ENCODE measurements around the gene MAST3.

The MAST3 gene

DNA sequence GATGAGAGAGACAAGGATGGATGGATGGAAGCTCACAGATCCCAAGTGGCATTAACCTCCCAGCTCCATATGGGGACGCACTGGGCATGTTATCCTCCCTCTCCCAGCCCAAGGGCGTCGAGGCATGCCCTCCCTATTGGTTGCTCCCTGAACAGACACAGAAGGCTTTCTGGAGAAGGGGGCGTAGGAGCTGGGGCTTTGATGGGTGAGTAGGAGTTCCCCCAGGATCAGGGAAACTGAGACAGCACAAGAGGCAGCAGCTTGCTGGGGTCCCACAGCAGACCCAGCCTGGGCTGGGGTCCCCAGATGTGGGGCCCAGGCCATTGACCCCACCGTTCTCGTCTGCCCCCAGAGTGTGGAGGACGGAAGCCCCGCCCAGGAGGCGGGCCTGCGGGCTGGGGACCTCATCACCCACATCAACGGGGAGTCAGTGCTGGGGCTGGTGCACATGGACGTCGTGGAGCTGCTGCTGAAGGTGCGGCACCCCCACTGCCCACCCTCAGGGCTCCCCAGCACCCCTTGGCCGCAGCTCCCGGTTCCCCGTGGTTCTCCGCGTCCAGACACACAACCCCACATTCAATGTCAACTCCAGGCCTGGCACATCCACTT is 47.9 kb downstream of the MAST3 start:
- 92% methylated on average over 19 of the region's 19 CpGs for WGBS
- Histone ChIP-seq H4K91ac (ENCODE audit: low read length) (no peak overlapping the region), H2BK120ac (ENCODE audit: low read depth, low read length) (no peak overlapping the region), H3K9ac (ENCODE audit: low read length) (no peak overlapping the region), H3K14ac (ENCODE audit: low read length in 2 of 2) (no peak overlapping the region), H2AFZ (ENCODE audit: low read depth, low read length) (no peak overlapping the region), H3K4me1 (ENCODE audit: control insufficient read depth, insufficient read depth, low read depth, low read length) (peaks cover 2% of the 10 kb centered on the region), H3K27ac (ENCODE audit: low read length, poor library complexity, severe bottlenecking) (no peak overlapping the region), H3K36me3 (ENCODE audit: control insufficient read depth in 1 of 2, insufficient read depth in 2 of 2, low read depth in 1 of 2, low read length in 2 of 2) (peaks cover 30 to 73% of the 10 kb centered on the region in 2 experiments), H3K79me1 (replicated peaks; ENCODE audit: low read length, poor library complexity, severe bottlenecking) (no peaks in the 10 kb centered on the region), H2BK12ac (ENCODE audit: low read length in 2 of 2) (no peak overlapping the region), H3K4me2 (ENCODE audit: low read length, poor library complexity, severe bottlenecking) (no peak overlapping the region), H2BK15ac (ENCODE audit: low read depth, poor library complexity, severe bottlenecking) (no peak overlapping the region), H4K8ac (ENCODE audit: low read length) (no peak overlapping the region), H3K18ac (ENCODE audit: low read depth in 1 of 2, low read length in 2 of 2) (no peak overlapping the region), H2AK5ac (ENCODE audit: low read length, severe bottlenecking) (no peak overlapping the region), H3K23ac (ENCODE audit: low read length in 2 of 2) (no peak overlapping the region), H3K27me3 (ENCODE audit: control insufficient read depth in 1 of 2, insufficient read depth in 1 of 2, low read length in 2 of 2) (no peaks in the 10 kb centered on the region), H2BK5ac (ENCODE audit: low read depth, low read length, poor library complexity, severe bottlenecking) (no peak overlapping the region), H3K4ac (ENCODE audit: low read depth in 1 of 2, low read length in 2 of 2) (no peak overlapping the region), H3K4me3 (ENCODE audit: insufficient read depth in 1 of 2, low read depth in 1 of 2, low read length in 2 of 2) (no peak overlapping the region), H3K9me3 (ENCODE audit: control insufficient read depth, low read length) (no peaks in the 10 kb centered on the region)
- DNase-seq = no peak

DNA sequence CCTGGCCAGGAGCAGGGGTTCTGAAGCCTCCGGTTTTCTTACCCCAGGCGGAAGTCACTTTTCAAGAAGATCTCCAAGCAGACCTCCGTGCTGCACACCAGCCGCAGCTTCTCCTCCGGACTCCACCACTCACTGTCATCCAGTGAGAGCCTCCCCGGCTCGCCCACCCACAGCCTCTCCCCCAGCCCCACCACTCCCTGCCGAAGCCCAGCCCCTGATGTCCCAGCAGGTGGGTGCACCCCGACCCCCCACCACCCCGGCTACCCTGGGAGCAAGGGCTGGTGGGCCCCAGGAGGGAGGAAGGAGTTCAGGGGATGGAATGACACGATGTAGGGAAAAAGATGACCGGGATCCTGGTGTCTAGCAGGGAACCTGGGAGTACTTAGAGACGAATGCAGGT is 49.8 kb downstream of the MAST3 start:
- DNase-seq = no peak
- Histone ChIP-seq H3K4me2 (ENCODE audit: low read length, poor library complexity, severe bottlenecking) (no peak overlapping the region), H3K4me1 (ENCODE audit: control insufficient read depth, insufficient read depth, low read depth, low read length) (peaks cover 6% of the 10 kb centered on the region), H2AK5ac (ENCODE audit: low read length, severe bottlenecking) (no peak overlapping the region), H4K91ac (ENCODE audit: low read length) (no peak overlapping the region), H3K4ac (ENCODE audit: low read depth in 1 of 2, low read length in 2 of 2) (no peak overlapping the region), H2BK15ac (ENCODE audit: low read depth, poor library complexity, severe bottlenecking) (no peak overlapping the region), H2BK5ac (ENCODE audit: low read depth, low read length, poor library complexity, severe bottlenecking) (no peak overlapping the region), H3K79me1 (replicated peaks; ENCODE audit: low read length, poor library complexity, severe bottlenecking) (peaks cover 2% of the 10 kb centered on the region), H2AFZ (ENCODE audit: low read depth, low read length) (no peak overlapping the region), H2BK12ac (ENCODE audit: low read length in 2 of 2) (no peak overlapping the region), H3K27me3 (ENCODE audit: control insufficient read depth in 1 of 2, insufficient read depth in 1 of 2, low read length in 2 of 2) (no peaks in the 10 kb centered on the region), H3K4me3 (ENCODE audit: insufficient read depth in 1 of 2, low read depth in 1 of 2, low read length in 2 of 2) (no peak overlapping the region), H3K27ac (ENCODE audit: low read length, poor library complexity, severe bottlenecking) (no peak overlapping the region), H3K23ac (ENCODE audit: low read length in 2 of 2) (no peak overlapping the region), H3K36me3 (ENCODE audit: control insufficient read depth in 1 of 2, insufficient read depth in 2 of 2, low read depth in 1 of 2, low read length in 2 of 2) (peaks cover 24 to 70% of the 10 kb centered on the region in 2 experiments), H3K14ac (ENCODE audit: low read length in 2 of 2) (no peak overlapping the region), H2BK120ac (ENCODE audit: low read depth, low read length) (no peak overlapping the region), H3K18ac (ENCODE audit: low read depth in 1 of 2, low read length in 2 of 2) (no peak overlapping the region), H4K8ac (ENCODE audit: low read length) (no peak overlapping the region), H3K9ac (ENCODE audit: low read length) (no peak overlapping the region), H3K9me3 (ENCODE audit: control insufficient read depth, low read length) (no peaks in the 10 kb centered on the region)
- 91% methylated on average over 10 of the region's 13 CpGs for WGBS

DNA sequence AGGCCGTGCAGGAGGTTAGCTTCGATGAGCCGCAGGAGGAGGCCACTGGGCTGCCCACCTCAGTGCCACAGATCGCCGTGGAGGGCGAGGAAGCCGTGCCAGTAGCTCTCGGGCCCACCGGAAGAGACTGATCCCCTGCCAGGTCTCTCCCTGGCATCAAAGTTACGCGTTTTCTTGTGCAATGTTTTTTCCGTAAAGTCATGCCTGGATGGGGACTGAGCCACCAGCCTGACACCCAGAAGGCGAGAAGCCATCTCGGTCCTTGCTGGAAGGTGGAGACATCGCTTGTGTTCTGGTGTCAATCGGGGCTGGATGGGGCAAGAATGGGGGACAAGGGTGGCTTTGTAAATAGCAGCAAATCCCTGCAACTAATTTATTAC is 52.0 kb downstream of the MAST3 start:
- Histone ChIP-seq H3K4ac (ENCODE audit: low read depth in 1 of 2, low read length in 2 of 2) (no peak overlapping the region), H2BK5ac (ENCODE audit: low read depth, low read length, poor library complexity, severe bottlenecking) (no peak overlapping the region), H2AK5ac (ENCODE audit: low read length, severe bottlenecking) (no peak overlapping the region), H3K4me1 (ENCODE audit: control insufficient read depth, insufficient read depth, low read depth, low read length) (peaks cover 11% of the 10 kb centered on the region), H2AFZ (ENCODE audit: low read depth, low read length) (no peak overlapping the region), H3K23ac (ENCODE audit: low read length in 2 of 2) (no peak overlapping the region), H4K91ac (ENCODE audit: low read length) (no peak overlapping the region), H3K4me3 (ENCODE audit: insufficient read depth in 1 of 2, low read depth in 1 of 2, low read length in 2 of 2) (no peak overlapping the region), H3K9me3 (ENCODE audit: control insufficient read depth, low read length) (no peaks in the 10 kb centered on the region), H2BK120ac (ENCODE audit: low read depth, low read length) (no peak overlapping the region), H3K27ac (ENCODE audit: low read length, poor library complexity, severe bottlenecking) (no peak overlapping the region), H4K8ac (ENCODE audit: low read length) (no peak overlapping the region), H3K36me3 (ENCODE audit: control insufficient read depth in 1 of 2, insufficient read depth in 2 of 2, low read depth in 1 of 2, low read length in 2 of 2) (peaks cover 11 to 51% of the 10 kb centered on the region in 2 experiments), H3K4me2 (ENCODE audit: low read length, poor library complexity, severe bottlenecking) (no peak overlapping the region), H3K18ac (ENCODE audit: low read depth in 1 of 2, low read length in 2 of 2) (no peak overlapping the region), H3K79me1 (replicated peaks; ENCODE audit: low read length, poor library complexity, severe bottlenecking) (peaks cover 2% of the 10 kb centered on the region), H3K14ac (ENCODE audit: low read length in 2 of 2) (no peak overlapping the region), H2BK12ac (ENCODE audit: low read length in 2 of 2) (no peak overlapping the region), H3K27me3 (ENCODE audit: control insufficient read depth in 1 of 2, insufficient read depth in 1 of 2, low read length in 2 of 2) (no peaks in the 10 kb centered on the region), H2BK15ac (ENCODE audit: low read depth, poor library complexity, severe bottlenecking) (no peak overlapping the region), H3K9ac (ENCODE audit: low read length) (no peak overlapping the region)
- DNase-seq = no peak
- WGBS = 96% methylated on average over 14 of the region's 16 CpGs

DNA sequence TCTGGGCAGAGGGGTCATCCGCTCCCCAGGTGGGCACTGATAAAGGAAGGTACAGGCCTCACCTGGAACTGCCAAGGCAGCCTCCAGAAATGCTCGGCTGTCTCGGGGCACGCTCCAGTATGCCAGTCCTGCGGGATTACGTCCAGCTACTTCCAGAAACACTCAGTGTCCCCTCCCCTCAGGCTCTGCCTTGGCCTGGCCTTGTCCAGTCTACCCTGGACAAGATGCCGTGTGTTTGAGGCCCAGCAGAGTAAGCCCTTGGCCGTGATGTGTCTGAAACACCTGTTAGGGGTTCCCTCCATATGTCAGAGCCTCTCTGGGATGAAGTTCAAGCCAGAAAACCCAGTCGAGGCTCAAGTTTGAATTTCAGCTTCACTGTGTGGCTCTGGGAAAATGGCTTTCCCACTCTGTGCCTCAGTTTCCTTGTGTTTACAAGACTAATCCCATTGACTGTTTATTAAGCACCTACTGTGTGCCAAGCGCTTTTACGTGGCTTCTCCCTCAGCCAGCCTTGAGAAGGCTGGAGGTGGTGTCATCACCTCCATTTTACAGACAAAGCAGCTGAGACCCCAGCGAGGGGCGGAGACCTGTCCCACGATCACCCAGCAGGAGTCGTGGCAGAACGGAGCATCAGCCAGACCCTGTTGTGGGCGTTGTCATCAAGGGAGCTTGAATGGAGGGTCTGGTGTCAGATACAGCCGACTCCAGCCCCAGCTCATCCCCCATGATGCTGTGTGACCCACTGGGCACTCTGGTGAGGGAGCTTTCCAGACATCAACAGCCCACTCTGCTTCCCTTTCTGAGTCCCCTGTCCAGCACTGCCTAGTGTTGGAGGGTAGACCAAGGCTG is 53.4 kb downstream of the MAST3 start:
- H4K91ac ChIP-seq (ENCODE audit: low read length) = no peak overlapping the region
- no peak overlapping the region for H3K14ac ChIP-seq (ENCODE audit: low read length in 2 of 2)
- H3K18ac ChIP-seq (ENCODE audit: low read depth in 1 of 2, low read length in 2 of 2) = no peak overlapping the region
- H3K79me1 ChIP-seq (replicated peaks; ENCODE audit: low read length, poor library complexity, severe bottlenecking) = peaks cover 2% of the 10 kb centered on the region
- H3K4me1 ChIP-seq (ENCODE audit: control insufficient read depth, insufficient read depth, low read depth, low read length) = peaks cover 20% of the 10 kb centered on the region
- 91% methylated on average over 18 of the region's 18 CpGs for WGBS
- no peak overlapping the region for H2BK120ac ChIP-seq (ENCODE audit: low read depth, low read length)
- no peak overlapping the region for H3K4me3 ChIP-seq (ENCODE audit: insufficient read depth in 1 of 2, low read depth in 1 of 2, low read length in 2 of 2)
- H4K8ac ChIP-seq (ENCODE audit: low read length) = no peak overlapping the region
- H3K23ac ChIP-seq (ENCODE audit: low read length in 2 of 2) = no peak overlapping the region
- H3K9ac ChIP-seq (ENCODE audit: low read length) = peak overlapping the region; percentile 94
- H2BK15ac ChIP-seq (ENCODE audit: low read depth, poor library complexity, severe bottlenecking) = no peak overlapping the region
- H2BK12ac ChIP-seq (ENCODE audit: low read length in 2 of 2) = no peak overlapping the region
- no peak overlapping the region for H2AK5ac ChIP-seq (ENCODE audit: low read length, severe bottlenecking)
- H3K36me3 ChIP-seq (ENCODE audit: control insufficient read depth in 1 of 2, insufficient read depth in 2 of 2, low read depth in 1 of 2, low read length in 2 of 2) = peaks cover 6 to 46% of the 10 kb centered on the region in 2 experiments
- no peaks in the 10 kb centered on the region for H3K9me3 ChIP-seq (ENCODE audit: control insufficient read depth, low read length)
- no peaks in the 10 kb centered on the region for H3K27me3 ChIP-seq (ENCODE audit: control insufficient read depth in 1 of 2, insufficient read depth in 1 of 2, low read length in 2 of 2)
- no peak overlapping the region for H3K4ac ChIP-seq (ENCODE audit: low read depth in 1 of 2, low read length in 2 of 2)
- H3K4me2 ChIP-seq (ENCODE audit: low read length, poor library complexity, severe bottlenecking) = no peak overlapping the region
- no peak overlapping the region for H2BK5ac ChIP-seq (ENCODE audit: low read depth, low read length, poor library complexity, severe bottlenecking)
- DNase-seq = no peak
- no peak overlapping the region for H2AFZ ChIP-seq (ENCODE audit: low read depth, low read length)
- H3K27ac ChIP-seq (ENCODE audit: low read length, poor library complexity, severe bottlenecking) = no peak overlapping the region

Data from mesenchymal stem cell (in vitro differentiated cells and primary cell).